NCI-H1930 (cell line): ENCODE measurements around the gene CMKLR1.

ENCODE experiments used
- DNase-seq, 2 experiments: peaks; one replicate each; lab custom pipeline; 2025; lab: John Stamatoyannopoulos, UW

CMKLR1 gene, protein sequence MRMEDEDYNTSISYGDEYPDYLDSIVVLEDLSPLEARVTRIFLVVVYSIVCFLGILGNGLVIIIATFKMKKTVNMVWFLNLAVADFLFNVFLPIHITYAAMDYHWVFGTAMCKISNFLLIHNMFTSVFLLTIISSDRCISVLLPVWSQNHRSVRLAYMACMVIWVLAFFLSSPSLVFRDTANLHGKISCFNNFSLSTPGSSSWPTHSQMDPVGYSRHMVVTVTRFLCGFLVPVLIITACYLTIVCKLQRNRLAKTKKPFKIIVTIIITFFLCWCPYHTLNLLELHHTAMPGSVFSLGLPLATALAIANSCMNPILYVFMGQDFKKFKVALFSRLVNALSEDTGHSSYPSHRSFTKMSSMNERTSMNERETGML

DNA sequence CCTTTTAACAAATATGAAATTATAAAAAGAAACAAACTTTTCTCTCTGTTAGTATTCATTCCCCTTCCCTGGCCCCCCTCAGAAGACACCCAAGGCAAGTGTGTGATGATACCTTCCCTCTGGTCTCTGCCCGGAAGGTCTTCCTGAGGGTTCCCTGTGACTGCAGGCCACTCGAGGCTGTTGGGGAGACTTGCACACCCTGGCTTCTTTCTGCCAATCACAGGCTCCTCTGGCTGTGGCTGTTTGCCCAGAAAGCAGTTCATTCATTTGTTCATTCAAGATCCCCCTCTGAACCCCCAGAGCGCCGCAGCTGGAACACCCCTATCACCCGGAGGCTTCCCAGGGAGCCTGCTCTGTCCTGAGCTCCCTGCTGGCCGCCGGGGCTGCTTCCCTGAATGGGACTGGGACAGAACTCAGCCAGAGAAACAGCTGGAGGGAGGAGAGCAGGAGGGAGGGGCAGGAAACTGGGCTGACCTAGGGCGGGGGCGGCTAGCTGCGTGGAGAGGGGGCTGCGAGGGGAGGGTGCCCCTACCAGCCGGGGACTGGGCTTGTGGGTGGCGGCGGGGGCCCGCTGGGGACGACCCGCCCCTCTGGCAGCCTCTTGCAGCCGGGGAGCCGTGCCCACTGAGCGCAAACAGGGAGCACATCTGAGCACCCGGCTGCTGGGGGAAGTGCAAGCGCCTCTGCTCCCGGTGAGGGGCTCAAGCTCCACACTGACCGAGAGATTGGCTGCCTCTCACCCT is at the start of gene CMKLR1:
Gene CMKLR1 (minus strand): TSS at position 397 of the 743 bp plus-strand sequence. CDS start 45,720 bp downstream, outside the sequence.
- DNase-seq, result no peak

DNA sequence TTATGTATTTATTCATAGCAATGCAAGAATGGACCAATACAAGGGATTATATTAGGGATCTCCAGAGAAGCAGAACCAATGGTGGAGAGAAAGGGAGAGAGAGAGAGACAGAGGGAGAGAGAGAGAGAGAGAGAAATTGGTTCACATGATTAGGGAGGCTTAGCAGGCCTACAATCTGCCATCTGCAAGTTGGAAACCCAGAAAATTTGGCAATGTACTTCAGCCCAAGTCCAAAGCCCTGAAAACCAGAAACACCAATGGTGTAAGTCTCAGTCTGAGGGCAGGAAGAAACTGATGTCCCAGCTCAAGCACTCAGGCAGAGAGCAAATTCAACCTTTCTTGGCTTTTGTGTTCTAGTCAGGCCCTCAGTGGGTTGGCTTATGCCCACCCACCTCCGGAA is 48.7 kb upstream of the CMKLR1 start:
- DNase-seq, result no peak

DNA sequence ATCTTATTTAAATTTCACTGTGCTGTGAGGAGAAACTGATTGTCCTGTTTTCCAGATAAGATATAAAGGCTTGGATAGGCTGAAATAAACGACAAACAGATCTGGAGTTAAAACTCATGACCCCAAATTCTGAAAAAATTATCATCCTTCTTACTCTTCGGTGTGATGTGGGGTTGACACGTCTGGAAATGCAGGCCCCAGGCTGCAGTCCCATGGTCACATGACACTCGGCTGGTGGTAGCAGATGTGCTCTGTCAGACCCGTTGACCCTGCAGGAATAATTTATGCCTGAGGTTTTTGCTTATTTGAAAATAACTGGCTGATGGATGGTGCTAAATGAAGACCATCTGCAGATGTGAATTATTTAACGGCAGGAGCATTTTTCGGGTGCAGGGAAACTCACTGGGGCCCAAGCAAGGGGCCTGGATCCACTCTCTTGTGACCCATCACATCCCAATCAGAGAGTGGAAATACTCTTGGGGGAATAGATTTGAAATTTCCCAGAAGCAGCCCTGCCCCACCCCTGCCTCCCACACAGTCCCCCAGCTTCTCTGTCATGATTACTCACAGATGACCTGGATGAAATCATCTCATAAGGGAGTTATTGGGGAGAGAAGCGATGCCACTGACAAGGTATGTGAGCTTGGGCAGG is 47.7 kb upstream of the CMKLR1 start:
- no peak for DNase-seq

DNA sequence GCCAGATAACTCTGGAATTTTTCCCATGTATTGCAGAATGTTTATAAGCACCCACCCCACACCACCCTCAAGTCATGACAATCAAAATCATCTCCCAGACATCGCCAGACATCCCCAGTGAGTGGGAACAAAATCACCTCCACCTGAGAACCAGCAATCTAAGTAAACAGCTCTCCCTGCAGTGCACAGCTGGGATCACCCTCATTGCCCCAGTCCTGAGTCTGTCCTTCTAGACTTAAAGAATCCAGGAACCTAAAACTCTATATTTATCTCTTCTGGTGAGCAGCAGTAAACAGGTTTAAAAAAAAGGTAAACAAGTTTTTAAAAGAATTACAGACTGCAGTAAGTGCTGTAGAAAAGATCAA is 43.3 kb upstream of the CMKLR1 start:
- no peak for DNase-seq

DNA sequence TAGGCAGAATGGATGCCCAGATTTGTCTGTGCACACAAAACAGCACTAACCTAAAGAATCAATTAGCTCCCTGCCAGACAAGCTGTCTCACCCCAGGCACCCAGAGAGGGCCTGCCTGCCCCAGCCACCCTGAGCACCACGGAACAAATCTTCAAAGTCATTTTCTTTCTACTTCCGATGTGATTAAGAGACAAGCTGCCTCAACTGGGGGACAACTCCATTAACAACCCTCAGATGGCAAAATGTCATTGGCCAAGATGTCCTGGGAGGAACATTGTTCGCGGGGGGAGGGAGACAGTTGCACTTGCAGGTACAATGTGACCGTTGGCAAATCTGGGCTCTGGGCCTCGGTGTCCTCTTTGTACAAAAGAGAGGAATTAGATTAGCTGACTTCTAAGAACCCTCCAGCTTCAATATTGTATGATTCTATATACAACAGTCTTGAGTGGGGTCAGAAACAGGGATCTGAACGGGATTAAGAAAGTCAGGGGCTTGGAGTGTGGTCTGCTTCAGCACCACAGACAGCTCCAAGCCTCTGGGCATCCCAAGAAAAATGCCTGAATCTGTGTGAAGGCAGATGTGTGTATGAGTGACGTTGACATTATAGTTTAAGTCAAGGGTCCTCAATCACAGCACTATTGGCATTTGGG is 42.8 kb upstream of the CMKLR1 start:
- no peak for DNase-seq

DNA sequence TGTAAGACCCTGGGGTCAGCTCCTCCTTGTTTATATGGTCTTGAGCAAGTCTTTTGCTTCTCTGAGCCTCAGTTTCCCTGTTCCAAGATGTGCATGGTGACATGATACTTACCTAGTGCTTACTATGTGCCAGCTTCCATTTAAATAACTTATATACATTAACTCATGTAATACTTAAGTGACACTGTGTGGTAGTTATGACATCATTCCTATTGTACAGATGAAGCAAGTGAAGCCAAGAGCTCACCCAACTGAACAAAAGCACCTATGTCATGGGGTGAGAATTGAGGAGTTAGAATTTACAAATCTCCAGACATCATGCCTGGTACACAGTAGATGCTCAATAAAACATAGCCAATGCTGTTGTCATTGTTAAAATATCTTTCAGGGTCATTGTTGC is 41.3 kb upstream of the CMKLR1 start:
- no peak for DNase-seq

DNA sequence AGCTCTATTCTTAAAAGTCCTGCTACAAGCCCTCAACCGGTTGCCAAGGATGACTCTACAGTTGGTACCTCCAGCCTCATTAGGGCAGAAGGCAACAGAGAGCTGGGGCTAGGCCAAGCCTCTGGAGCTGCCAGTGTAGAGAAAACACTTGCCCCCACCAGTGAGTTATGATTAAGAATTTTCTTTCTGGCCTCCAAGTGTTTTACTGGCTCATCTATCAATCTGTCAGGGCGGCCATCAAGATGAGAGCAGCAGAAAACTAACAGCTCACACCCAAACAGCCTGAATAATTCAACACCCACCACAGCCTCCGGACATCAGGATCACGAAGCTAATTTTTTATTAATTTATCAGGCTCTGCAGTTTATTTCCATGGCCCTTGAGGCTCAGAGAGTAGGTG is 40.7 kb upstream of the CMKLR1 start:
- no peak for DNase-seq

DNA sequence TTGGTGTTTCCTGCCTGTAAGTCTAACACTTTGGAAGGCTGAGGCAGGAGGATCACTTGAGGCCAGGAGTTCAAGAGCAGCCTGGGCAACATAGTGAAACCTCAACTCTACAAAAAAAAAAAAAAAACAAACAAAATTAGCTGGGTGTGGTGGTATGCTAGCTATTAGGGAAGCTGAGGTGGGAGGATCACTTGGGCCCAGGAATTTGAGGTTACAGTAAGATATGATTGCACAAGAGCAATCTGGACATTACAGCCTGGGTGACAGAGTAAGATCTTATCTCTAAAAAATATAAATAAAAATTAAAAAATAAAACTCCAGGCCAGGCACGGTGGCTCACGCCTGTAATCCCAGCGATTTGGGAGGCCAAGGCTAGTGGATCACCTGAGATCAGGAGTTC is 39.8 kb upstream of the CMKLR1 start:
- DNase-seq, result no peak

DNA sequence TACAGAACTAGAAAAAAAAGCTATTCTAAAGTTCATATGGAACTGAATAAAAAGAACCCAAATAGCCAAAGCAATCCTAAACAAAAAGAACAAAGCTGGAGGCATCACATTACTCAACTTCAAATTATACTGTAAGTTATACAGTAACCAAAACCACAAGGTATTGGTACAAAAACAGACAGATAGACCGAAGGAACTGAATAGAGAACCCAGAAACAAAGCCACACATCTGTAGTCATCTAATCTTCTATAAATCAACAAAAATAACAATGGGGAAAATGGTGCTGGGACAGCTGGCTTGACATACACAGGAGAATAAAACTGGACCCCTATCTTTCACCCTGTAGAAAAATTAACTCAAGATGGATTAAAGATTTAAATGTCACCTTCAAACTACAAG is 38.1 kb upstream of the CMKLR1 start:
- no peak for DNase-seq

DNA sequence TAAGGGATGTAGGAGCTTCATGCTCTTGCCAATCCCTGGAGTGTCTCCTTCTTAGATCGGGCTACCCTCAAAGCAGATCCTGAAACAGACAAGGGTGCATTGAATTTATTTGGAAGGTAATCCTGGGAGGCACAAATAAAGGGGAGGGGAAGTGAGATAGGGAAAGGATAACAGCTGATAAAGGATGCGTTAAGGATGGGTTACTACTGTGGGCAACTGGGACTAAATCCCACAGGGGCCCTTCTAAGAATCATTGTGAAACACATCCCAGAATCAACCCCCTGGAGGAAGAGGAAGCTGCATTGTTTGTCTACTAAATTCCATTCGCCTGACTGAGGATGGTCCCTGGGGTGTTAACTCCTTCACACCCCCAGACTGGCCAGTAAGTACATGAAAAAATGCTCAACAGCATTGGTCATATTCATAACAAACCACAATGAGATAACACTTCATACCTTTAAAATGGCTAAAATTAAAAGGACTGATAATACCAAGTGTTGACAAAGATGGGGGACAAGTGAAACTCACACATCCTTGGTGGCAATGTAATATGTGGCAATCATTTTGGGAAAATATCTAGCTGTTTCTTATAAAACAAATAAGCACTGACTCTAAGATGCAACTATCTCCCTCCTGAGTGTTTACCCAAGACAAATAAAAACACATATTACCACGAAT is 37.0 kb upstream of the CMKLR1 start:
- no peak for DNase-seq

DNA sequence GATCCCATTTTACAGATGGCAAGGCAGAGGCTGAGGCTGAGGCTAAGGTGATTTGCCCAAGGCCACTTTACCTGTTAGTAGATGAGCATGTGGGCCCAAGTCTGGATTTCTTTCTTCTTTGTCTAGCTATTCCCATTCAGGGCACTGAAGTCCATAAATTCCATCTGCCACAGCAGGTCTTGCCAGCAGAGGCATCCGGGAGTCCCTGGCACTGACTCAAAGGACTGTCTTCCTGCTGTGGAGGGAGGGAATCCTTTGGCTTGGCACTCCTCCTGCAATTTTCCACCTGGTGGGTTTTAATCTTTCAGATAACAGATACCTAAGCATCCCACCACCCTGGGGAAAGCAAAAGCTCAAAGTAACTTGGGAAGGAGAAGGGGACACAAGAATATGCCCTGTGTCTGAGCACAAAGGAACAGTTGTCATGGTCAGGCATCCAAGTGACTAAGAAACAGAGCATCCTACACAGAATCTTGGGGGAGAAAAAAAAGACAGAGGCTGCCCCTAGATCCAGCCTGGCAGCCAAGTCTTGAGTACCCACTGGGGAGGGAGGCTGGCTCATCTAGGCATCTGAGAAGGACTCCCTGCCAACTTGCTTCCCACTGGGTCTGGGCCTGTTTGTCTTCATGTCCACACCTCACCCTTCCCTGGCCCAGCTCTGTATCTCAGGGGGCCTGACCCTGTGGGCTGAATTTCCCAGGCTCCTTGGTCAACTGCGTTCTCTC is 35.6 kb upstream of the CMKLR1 start:
- DNase-seq, result no peak

DNA sequence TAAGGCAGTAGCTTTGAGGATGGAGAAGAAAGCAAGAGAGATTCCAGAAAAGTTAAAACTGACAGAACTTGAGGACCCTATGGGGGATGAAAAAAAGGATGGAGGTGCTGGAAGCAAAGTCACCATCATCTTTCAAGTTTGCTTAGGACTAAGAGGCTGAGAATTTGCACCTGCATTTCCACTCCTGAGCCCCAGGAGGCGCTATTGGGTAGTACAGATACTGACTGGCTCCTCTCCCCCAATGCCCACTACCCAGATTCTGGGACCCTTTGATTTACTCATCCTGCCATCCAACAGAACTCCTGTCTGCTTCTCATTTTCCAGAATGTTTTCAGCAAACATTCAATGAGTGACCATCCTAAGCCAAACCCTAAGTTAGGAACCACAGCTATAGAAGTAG is 34.0 kb upstream of the CMKLR1 start:
- DNase-seq, result no peak

DNA sequence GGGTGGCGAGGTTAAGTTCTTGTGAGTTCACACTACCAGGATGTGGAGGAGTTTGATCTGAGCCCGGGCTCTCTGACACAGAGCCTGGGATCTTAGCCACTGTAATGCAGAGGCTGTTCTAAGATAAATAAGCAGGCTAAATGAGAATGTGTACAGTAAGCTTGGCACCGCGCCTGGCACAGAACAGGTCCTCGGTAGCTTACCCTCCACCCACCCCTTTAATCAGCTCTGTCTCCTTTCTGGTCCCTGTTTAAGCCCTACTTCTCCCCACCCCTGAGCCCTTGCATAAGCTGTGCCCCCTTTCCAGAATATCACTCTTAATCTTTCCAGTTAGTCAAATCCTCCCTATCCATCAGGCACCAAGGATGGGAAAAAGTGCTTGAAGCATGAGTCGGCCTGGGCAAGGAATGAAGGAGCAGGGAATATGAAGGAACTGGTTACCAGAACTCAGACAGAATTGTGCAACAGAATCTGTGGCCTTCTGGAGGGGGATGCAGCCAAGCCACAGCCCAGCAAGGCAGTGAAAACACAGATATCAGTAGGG is 32.8 kb upstream of the CMKLR1 start:
- DNase-seq, result no peak

DNA sequence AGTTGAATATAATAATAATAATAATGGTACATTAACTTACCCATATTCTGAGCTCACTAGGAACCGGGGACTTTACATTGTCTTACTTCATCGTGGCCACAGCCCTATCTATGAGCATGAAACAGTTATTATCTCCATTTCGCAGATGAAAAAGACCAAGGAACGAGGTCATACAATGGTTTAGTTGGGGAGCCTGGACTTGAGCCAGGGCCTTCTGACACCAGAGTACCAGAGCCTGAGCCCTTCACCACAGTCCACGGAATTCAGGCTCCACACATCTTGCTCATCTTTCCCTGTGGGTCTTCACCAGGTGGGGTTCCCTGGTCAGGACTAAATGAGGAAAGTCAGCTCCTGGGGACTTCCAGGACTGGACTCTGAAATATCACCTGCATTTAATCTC is 31.3 kb upstream of the CMKLR1 start:
- DNase-seq, result no peak

DNA sequence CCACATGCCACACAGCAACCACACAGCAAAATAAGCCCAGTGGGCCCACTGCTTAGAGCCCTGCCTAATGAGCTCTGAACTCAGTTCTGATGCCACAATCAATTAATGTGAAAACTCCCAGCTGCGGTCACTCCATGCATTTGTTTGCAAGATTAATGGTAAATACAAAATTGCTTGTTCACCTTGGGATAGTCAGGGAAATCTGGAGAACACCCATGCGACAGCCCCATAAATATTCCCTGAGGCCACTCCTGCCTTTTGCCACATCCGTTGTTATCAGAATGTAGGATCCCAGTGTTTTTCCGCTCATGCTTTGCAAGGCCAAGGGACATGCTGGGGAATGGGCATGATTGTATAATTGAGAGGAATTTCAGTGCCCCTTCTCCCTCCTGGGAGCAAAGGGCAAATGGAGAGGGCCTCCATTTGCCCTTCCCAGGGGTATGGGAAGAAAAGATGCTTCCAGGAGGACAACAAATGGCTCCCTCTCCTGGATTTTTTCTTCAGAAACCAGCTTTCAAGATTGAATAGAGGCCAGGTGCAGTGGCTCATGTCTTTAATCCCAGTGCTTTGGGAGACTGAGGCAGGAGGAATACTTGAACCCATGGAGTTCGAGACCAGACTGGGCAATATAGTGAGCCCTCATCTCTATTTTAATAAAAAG is 30.8 kb upstream of the CMKLR1 start:
- no peak for DNase-seq

DNA sequence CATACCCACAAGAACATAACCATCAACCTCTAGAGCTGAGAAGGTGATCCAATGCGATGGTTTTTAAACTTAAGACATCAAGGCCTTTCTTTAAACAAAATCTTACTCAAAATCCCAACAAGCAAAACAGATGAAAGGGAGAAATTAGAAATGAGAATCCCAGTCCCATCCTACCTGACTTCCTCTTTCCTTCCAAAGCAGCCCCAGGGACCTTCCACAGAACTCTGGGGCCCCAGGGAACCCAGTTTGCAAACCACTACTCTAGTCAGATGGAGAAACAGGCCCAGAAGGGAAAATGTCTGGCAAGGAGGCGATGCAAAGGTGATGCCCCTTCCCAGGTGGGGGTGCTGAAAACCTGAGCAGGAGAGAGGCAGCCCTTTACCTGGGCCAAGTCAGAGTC is 29.0 kb upstream of the CMKLR1 start:
- no peak for DNase-seq

DNA sequence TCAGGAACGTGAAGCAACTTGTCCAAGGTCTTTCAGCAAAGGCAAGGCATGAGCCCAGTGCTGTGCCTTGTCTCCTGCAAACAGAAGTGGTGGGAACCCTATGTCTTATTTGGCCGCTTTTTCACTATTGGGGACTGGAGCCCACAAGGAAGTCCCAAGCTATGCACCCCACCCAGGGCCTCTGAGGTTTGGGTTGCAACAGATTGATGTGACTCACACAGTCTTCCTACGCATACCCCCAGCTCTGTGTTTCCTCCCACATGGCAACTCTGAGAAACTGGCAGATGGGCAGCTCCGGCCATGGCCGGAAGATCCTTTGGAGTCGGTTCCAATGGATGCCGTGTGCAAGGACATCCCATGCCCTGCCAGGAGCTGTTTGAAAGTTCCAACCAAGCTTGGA is 28.3 kb upstream of the CMKLR1 start:
- DNase-seq, result no peak

DNA sequence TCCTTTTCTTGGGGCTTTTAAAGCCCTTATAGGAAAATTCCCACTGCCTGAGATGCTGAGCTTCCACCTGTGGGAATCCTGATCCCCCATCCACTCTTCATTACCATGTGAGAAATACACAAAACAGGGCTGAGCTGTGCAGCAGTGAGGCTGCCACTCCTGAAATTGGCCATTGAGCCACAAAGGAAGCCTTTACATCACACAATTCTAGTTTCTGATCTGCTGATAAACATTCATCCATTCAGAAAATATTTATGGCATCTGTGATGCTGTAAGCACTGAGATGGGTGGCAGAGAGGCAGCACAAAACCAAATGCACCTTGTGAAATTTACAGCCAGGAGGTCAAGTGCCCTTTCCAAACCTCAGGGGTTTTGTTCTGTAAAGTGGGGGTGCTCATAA is 26.2 kb upstream of the CMKLR1 start:
- DNase-seq, result no peak

DNA sequence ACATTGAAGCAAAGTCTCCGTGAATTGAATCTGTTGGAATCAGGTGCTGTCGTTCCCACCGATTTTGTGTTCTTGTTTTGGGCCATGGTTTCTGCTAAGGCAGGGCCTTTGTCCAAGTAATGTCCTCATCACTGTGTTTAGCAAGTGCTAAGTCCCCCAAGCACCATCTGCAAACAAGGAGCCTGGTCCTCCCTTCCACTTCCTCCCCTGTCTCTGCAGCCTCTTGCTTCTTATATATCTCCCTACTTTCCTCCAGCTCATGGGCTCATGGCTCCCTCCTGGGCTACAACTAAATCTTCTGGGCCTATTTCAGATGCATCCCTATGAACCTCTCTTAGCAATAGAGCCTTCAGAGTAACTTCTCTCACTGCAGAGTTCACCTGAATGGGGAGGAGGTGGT is 25.8 kb upstream of the CMKLR1 start:
- no peak for DNase-seq

DNA sequence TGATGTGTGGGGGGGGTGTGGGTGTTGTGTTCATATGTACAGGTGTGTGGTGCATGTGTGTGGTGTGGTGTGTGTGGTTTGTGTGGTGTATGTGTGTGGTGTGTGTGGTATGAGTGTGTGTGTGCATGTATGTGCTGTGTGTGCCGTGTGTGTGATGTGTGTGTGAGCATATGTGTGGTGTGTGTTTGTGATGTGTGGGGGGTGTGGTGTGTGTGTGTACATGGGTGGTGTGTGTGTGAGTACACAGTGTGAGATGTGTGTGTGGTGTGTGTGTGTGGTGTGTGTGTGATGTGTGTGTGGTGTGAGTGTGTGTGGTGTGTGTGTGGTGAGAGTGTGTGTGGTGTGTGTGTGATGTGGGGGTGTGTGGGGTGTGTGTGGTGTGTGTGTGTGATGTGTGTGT is 24.5 kb upstream of the CMKLR1 start:
- no peak for DNase-seq

DNA sequence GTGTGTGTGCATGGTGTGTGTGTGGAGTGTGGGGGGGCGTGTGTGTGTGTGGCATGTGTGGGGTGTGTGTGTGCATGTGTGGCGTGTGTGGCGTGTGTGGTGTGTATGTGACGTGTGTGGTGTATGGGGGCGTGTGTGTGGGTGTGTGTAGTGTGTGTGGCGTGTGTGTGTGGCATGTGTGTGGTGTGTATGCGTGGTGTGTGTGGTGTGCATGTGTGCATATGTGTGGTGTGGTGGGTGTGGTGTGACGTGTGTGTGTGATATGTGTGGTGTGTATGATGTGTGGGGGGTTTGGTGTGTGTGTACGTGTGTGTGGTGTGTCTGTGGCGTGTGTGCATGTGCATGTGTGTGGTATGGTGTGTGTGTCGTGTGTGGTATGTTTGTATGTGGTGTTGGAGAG is 24.1 kb upstream of the CMKLR1 start:
- DNase-seq, result no peak
